ENCODE measurements around the gene TOP3B. TPM values are rescaled to one million over a fixed set of nuclear protein-coding genes. Genes with fewer than 3 reads are reported as not detected.

TOP3B gene
- total and polyA plus RNA-seq, 2 donors from 2014 or later: 8.1 to 26.7 TPM

- Histone ChIP-seq H3K4me3 (ENCODE audit: low read length in 3 of 3) (no peak overlapping the region), H3K27me3 (ENCODE audit: control insufficient read depth, insufficient read depth, low read length) (no peaks in the 10 kb centered on the region), H3K27ac (ENCODE audit: low read depth in 2 of 2, low read length in 2 of 2) (no peak overlapping the region), H3K36me3 (ENCODE audit: control insufficient read depth in 2 of 3, insufficient read depth in 3 of 3, low read length in 3 of 3) (no peaks in the 10 kb centered on the region), H3K4me1 (ENCODE audit: control insufficient read depth in 2 of 3, insufficient read depth in 2 of 3, low read depth in 1 of 3, low read length in 3 of 3) (no peaks in the 10 kb centered on the region), H3K9me3 (ENCODE audit: control insufficient read depth in 2 of 3, insufficient read depth in 1 of 3, low read length in 3 of 3) (no peaks in the 10 kb centered on the region), H3K9ac (ENCODE audit: low read length in 3 of 3) (no peak overlapping the region)
- DNase-seq (no peak), FAIRE-seq (no peak)
- TF ChIP-seq, protein P1, sequence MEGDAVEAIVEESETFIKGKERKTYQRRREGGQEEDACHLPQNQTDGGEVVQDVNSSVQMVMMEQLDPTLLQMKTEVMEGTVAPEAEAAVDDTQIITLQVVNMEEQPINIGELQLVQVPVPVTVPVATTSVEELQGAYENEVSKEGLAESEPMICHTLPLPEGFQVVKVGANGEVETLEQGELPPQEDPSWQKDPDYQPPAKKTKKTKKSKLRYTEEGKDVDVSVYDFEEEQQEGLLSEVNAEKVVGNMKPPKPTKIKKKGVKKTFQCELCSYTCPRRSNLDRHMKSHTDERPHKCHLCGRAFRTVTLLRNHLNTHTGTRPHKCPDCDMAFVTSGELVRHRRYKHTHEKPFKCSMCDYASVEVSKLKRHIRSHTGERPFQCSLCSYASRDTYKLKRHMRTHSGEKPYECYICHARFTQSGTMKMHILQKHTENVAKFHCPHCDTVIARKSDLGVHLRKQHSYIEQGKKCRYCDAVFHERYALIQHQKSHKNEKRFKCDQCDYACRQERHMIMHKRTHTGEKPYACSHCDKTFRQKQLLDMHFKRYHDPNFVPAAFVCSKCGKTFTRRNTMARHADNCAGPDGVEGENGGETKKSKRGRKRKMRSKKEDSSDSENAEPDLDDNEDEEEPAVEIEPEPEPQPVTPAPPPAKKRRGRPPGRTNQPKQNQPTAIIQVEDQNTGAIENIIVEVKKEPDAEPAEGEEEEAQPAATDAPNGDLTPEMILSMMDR (IDR thresholded peaks at IDR 0.05; ENCODE audit: borderline replicate concordance, extremely low read depth, insufficient read depth): no peak
- intact Hi-C loops (cut with DNase I): no loop called here
Observed at GRCh38 chr22:22002526-22003055, 20.0 kb upstream of the TOP3B start.

DNA sequence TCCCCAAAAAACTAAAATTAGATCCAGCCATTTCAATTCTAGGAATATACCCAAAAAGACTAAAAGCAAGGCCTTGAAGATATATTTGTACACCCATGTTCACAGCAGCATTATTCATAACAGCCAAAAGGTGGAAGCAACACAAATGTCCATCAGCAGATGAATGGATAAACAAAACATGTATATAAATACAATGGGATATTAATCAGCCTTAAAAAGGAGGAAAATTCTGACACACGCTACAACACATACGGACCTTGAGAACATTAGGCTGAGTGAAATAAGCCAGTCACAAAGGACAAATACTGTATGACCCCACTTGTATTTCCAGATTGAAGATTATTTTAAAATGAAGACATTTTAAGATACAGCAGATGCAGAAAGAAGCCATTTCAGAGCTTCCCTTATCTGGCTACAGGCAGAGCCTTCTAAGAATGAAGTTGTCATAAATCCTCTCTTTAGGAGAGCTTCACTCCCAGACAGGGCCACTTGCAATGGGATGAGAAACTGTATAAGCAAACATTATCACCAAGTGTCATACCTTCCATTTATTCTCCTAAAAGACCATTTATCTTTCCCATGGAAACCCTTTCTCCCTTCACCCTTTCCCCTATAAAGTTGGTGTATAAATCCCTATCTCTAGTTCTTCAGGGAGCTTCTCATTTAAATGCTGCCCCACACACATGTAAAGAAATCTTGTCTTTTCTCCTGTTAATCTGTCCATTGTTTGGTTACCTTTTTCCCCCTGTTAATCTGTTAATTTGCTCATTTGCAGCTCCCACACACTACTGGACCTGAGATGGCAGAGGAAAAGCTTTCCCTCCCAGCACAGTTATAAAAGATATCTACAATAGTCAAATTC lies 19.3 kb upstream of the TOP3B start:
- Histone ChIP-seq H3K4me3 (ENCODE audit: low read length in 3 of 3) (no peak overlapping the region), H3K27ac (ENCODE audit: low read depth in 2 of 2, low read length in 2 of 2) (no peak overlapping the region), H3K36me3 (ENCODE audit: control insufficient read depth in 2 of 3, insufficient read depth in 3 of 3, low read length in 3 of 3) (no peaks in the 10 kb centered on the region), H3K9me3 (ENCODE audit: control insufficient read depth in 2 of 3, insufficient read depth in 1 of 3, low read length in 3 of 3) (no peaks in the 10 kb centered on the region), H3K27me3 (ENCODE audit: control insufficient read depth, insufficient read depth, low read length) (no peaks in the 10 kb centered on the region), H3K9ac (ENCODE audit: low read length in 3 of 3) (no peak overlapping the region), H3K4me1 (ENCODE audit: control insufficient read depth in 2 of 3, insufficient read depth in 2 of 3, low read depth in 1 of 3, low read length in 3 of 3) (no peaks in the 10 kb centered on the region)
- FAIRE-seq (no peak), DNase-seq (no peak)
- TF ChIP-seq, protein P1 (IDR thresholded peaks at IDR 0.05; ENCODE audit: borderline replicate concordance, extremely low read depth, insufficient read depth): no peak
- intact Hi-C loops (cut with DNase I): no loop called here

DNA sequence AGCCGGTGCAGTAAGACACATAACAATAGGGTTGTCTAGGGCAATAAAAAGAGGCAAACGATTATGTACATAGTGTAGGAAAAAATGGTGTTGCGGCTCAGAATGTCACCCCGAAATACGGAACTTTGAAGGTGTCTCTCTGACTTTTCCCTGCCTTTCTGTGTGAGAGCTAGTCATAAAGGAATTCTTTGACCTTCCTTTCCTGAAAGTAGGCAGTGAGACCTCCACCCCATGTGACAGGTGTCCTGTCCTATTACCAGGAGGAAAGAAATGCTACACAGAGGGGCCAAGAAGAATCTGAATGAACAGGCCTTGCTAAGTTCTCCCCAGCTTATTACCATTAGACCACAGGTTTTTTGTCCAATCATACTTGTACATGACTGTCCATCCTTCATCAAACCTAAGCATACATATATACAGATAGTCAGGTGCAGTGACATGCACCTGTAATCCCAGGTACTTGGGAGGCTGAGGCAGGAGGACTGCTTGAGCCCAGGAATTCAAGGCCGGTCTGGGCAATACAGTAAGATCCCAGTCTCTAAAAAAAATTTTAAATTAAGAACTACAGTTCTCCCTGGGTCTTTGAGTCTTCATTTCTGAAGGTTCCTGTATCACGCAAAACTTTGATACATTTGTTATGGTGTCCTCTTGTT lies 16.1 kb upstream of the TOP3B start:
- no peak for FAIRE-seq
- intact Hi-C loops (cut with DNase I): no loop called here

More for the DNA sequence above, 16.1 kb upstream of the TOP3B start:
- H3K36me3 ChIP-seq (ENCODE audit: control insufficient read depth in 2 of 3, insufficient read depth in 3 of 3, low read length in 3 of 3): no peaks in the 10 kb centered on the region
- H3K4me3 ChIP-seq (ENCODE audit: low read length in 3 of 3): no peak overlapping the region
- no peaks in the 10 kb centered on the region for H3K9me3 ChIP-seq (ENCODE audit: control insufficient read depth in 2 of 3, insufficient read depth in 1 of 3, low read length in 3 of 3)
- no peak overlapping the region for H3K27ac ChIP-seq (ENCODE audit: low read depth in 2 of 2, low read length in 2 of 2)
- no peaks in the 10 kb centered on the region for H3K4me1 ChIP-seq (ENCODE audit: control insufficient read depth in 2 of 3, insufficient read depth in 2 of 3, low read depth in 1 of 3, low read length in 3 of 3)
- no peaks in the 10 kb centered on the region for H3K27me3 ChIP-seq (ENCODE audit: control insufficient read depth, insufficient read depth, low read length)
- H3K9ac ChIP-seq (ENCODE audit: low read length in 3 of 3): no peak overlapping the region
- TF ChIP-seq, protein P1 (IDR thresholded peaks at IDR 0.05; ENCODE audit: borderline replicate concordance, extremely low read depth, insufficient read depth): no peak
- DNase-seq: no peak

All from kidney (tissue), 14 donors.